Measurements from ENCODE around the gene SRSF7. TPM values are rescaled to one million over a fixed set of nuclear protein-coding genes. Genes with fewer than 3 reads are reported as not detected.

The SRSF7 gene
- total RNA-seq, 1 donor from 2014 or later: 112 TPM

GRCh38 chr2:38728694-38729093 is 22.5 kb downstream of the SRSF7 start:
- DNase-seq: no peak
- H3K27ac ChIP-seq: no peak overlapping the region
- H3K9me3 ChIP-seq: no peaks in the 10 kb centered on the region
- H3K4me3 ChIP-seq: no peak overlapping the region
- no peaks in the 10 kb centered on the region for H3K27me3 ChIP-seq
- intact Hi-C loops (cut with DNase I): loop anchor here (5.0 kb wide), 1 partner anchor 141 kb away; no protein-coding TSS in a partner anchor
- H3K36me3 ChIP-seq: peaks cover 36% of the 10 kb centered on the region
- H3K4me1 ChIP-seq: no peaks in the 10 kb centered on the region
- TF ChIP-seq CTCF (IDR thresholded peaks at IDR 0.05): no peak
- no peak for ATAC-seq

- TF ChIP-seq CTCF (IDR thresholded peaks at IDR 0.05): no peak
- H3K36me3 ChIP-seq: peaks cover 26% of the 10 kb centered on the region
- H3K27me3 ChIP-seq: no peaks in the 10 kb centered on the region
- no peak overlapping the region for H3K4me3 ChIP-seq
- DNase-seq (no peak), ATAC-seq (no peak)
- intact Hi-C loops (cut with DNase I): loop anchor here (5.0 kb wide), 1 partner anchor 140 kb away; no protein-coding TSS in a partner anchor
- H3K4me1 ChIP-seq: no peaks in the 10 kb centered on the region
- H3K27ac ChIP-seq: no peak overlapping the region
- H3K9me3 ChIP-seq: no peaks in the 10 kb centered on the region
These were observed 23.5 kb downstream of the SRSF7 start for GRCh38 chr2:38727661-38728060.

- TF ChIP-seq CTCF (IDR thresholded peaks at IDR 0.05): no peak
- no peak for DNase-seq
- Histone ChIP-seq H3K36me3 (no peaks in the 10 kb centered on the region), H3K9me3 (no peaks in the 10 kb centered on the region), H3K27ac (no peak overlapping the region), H3K27me3 (no peaks in the 10 kb centered on the region), H3K4me1 (peaks cover 11% of the 10 kb centered on the region), H3K4me3 (no peak overlapping the region)
- ATAC-seq: no peak
- intact Hi-C loops (cut with DNase I): no loop called here
These were observed 28.0 kb downstream of the SRSF7 start for GRCh38 chr2:38723173-38723572.

GRCh38 chr2:38722271-38723061 is 28.7 kb downstream of the SRSF7 start:
- intact Hi-C loops (cut with DNase I): no loop called here
- no peaks in the 10 kb centered on the region for H3K9me3 ChIP-seq
- peak overlapping the region; percentile 11 for H3K27ac ChIP-seq
- no peak for TF ChIP-seq CTCF (IDR thresholded peaks at IDR 0.05)
- peaks cover 11% of the 10 kb centered on the region for H3K4me1 ChIP-seq
- ATAC-seq (no peak), DNase-seq (no peak)
- H3K36me3 ChIP-seq: no peaks in the 10 kb centered on the region
- no peak overlapping the region for H3K4me3 ChIP-seq
- no peaks in the 10 kb centered on the region for H3K27me3 ChIP-seq

- Histone ChIP-seq H3K4me3 (no peak overlapping the region), H3K4me1 (peaks cover 17% of the 10 kb centered on the region), H3K9me3 (no peaks in the 10 kb centered on the region), H3K36me3 (no peaks in the 10 kb centered on the region), H3K27ac (peak overlapping the region; percentile 62), H3K27me3 (no peaks in the 10 kb centered on the region)
- DNase-seq: peak; percentile 86
- intact Hi-C loops (cut with DNase I): no loop called here
- peak; percentile 89 for ATAC-seq
- TF ChIP-seq CTCF (IDR thresholded peaks at IDR 0.05): no peak
These were observed 30.4 kb downstream of the SRSF7 start for GRCh38 chr2:38720613-38721241.

All from upper lobe of right lung (tissue), 1 donor.